Activated B cell treated with CpG ODN at 0.5 μM for 24 hours (primary cell): Measurements from ENCODE around the gene FNIP2. TPM values are rescaled to one million over a fixed set of nuclear protein-coding genes. Genes with fewer than 3 reads are reported as not detected.
A peak's percentile ranks its signal among the peaks of the same experiment; 100 is the strongest.

Experiments
- ATAC-seq: fragments of 200-7000 bp; cut with Tn5 transposase; one replicate; pipeline ENCODE4 v1.10.0; 2021; ENCODE audit warnings: low read depth, mild to moderate bottlenecking, moderate library complexity
- CTCF ChIA-PET: fragments of 350-600 bp; sonication (Branson Sonifier 250); formaldehyde crosslinking; loops from one replicate; lab custom pipeline; 2021; ENCODE audit warnings: antibody characterized with exemption; lab: Charles Lee
- POLR2A ChIA-PET: fragments of 350-600 bp; sonication (Branson Sonifier 250); formaldehyde crosslinking; loops from one replicate; lab custom pipeline; 2021; ENCODE audit warnings: antibody characterized with exemption; lab: Charles Lee
- DNase-seq: peaks from one replicate; pipeline ENCODE4 v3.0.0; 2022
- H3K27ac Mint-ChIP-seq: one replicate; pipeline ENCODE4 v1.8.0; 2020; ENCODE audit warnings: mixed read lengths
- H3K27me3 Mint-ChIP-seq: one replicate; pipeline ENCODE4 v1.8.0; 2021; ENCODE audit warnings: mixed read lengths
- H3K36me3 Mint-ChIP-seq: one replicate; pipeline ENCODE4 v1.8.0; 2021; ENCODE audit warnings: low read depth, mixed read lengths
- H3K4me1 Mint-ChIP-seq: one replicate; pipeline ENCODE4 v1.8.0; 2021; ENCODE audit warnings: mixed read lengths
- H3K4me3 Mint-ChIP-seq: one replicate; pipeline ENCODE4 v1.8.0; 2020; ENCODE audit warnings: mild to moderate bottlenecking, mixed read lengths
- H3K9me3 Mint-ChIP-seq: one replicate; pipeline ENCODE4 v1.8.0; 2020; ENCODE audit warnings: mixed read lengths
- CTCF ChIP-seq: fragments of 200-600 bp; IDR thresholded peaks from one replicate; pipeline ENCODE4 v1.8.0; 2022; ENCODE audit warnings: antibody characterized with exemption, mild to moderate bottlenecking
- intact Hi-C: fragments of 100-400 bp; cut with micrococcal nuclease; formaldehyde crosslinking; loops from one replicate; pipeline ENCODE4 v1.15.1; 2024
- total RNA-seq: library from RNA; stranded (reverse); gene quantifications from 2 replicates; pipeline ENCODE4 v1.2.3, GENCODE V29; 2022

FNIP2 gene
- total RNA-seq, 1 donor from 2014 or later = not detected

GRCh38 chr4:158724637-158725036 is 44.2 kb upstream of the FNIP2 start:
- TF ChIP-seq CTCF = no peak
- H3K9me3 Mint-ChIP-seq = no peaks in the 10 kb centered on the region
- intact Hi-C loops = no loop called here
- peaks cover 21% of the 10 kb centered on the region for H3K4me1 Mint-ChIP-seq
- H3K4me3 Mint-ChIP-seq = peak overlapping the region; percentile 56
- no peak overlapping the region for H3K27ac Mint-ChIP-seq
- CTCF ChIA-PET = no interaction called here
- H3K36me3 Mint-ChIP-seq = peaks cover 27% of the 10 kb centered on the region
- peaks cover 17% of the 10 kb centered on the region for H3K27me3 Mint-ChIP-seq
- ATAC-seq = no peak
- POLR2A ChIA-PET = no interaction called here
- DNase-seq = no peak

GRCh38 chr4:158726633-158727032 is 42.2 kb upstream of the FNIP2 start:
- H3K27me3 Mint-ChIP-seq = peaks cover 25% of the 10 kb centered on the region
- no peak overlapping the region for H3K4me3 Mint-ChIP-seq
- POLR2A ChIA-PET = no interaction called here
- intact Hi-C loops = no loop called here
- DNase-seq (no peak), ATAC-seq (no peak)
- CTCF ChIA-PET = no interaction called here
- no peak for TF ChIP-seq CTCF
- H3K27ac Mint-ChIP-seq = no peak overlapping the region
- peaks cover 11% of the 10 kb centered on the region for H3K36me3 Mint-ChIP-seq
- H3K9me3 Mint-ChIP-seq = no peaks in the 10 kb centered on the region
- H3K4me1 Mint-ChIP-seq = peaks cover 18% of the 10 kb centered on the region

- Mint-ChIP-seq H3K9me3 (no peaks in the 10 kb centered on the region), H3K27ac (no peak overlapping the region), H3K27me3 (peaks cover 36% of the 10 kb centered on the region), H3K4me1 (peaks cover 5% of the 10 kb centered on the region), H3K4me3 (no peak overlapping the region), H3K36me3 (peaks cover 4% of the 10 kb centered on the region)
- no peak for ATAC-seq
- TF ChIP-seq CTCF = no peak
- intact Hi-C loops = no loop called here
- ChIA-PET CTCF (no interaction called here), POLR2A (no interaction called here)
- DNase-seq = no peak
These were observed 40.6 kb upstream of the FNIP2 start for GRCh38 chr4:158728236-158728635.

GRCh38 chr4:158729716-158730559 is 38.9 kb upstream of the FNIP2 start:
- H3K36me3 Mint-ChIP-seq = no peaks in the 10 kb centered on the region
- CTCF ChIA-PET = no interaction called here

More at GRCh38 chr4:158729716-158730559, 38.9 kb upstream of the FNIP2 start:
- no peak for DNase-seq
- no peaks in the 10 kb centered on the region for H3K9me3 Mint-ChIP-seq
- no peak overlapping the region for H3K4me3 Mint-ChIP-seq
- intact Hi-C loops = loop anchor here (1.0 kb wide), 3 partner anchors 120 to 473 kb away; no protein-coding TSS in a partner anchor
- peak; percentile 40 for ATAC-seq
- POLR2A ChIA-PET = no interaction called here
- H3K4me1 Mint-ChIP-seq = no peaks in the 10 kb centered on the region
- peaks cover 37% of the 10 kb centered on the region for H3K27me3 Mint-ChIP-seq
- TF ChIP-seq CTCF = no peak
- H3K27ac Mint-ChIP-seq = no peak overlapping the region
